Activated effector memory CD4-positive, alpha-beta T cell treated with Interleukin-2 at 50 U/mL for 16 hours (primary cell): Measurements from ENCODE around the gene PARP4.
"Not testable (repeated sequence)": the region's sequence is repeated elsewhere in the genome, so short reads cannot be mapped to it uniquely, and the experiment has no call there.

Experiments used
- DNase-seq: peaks from one replicate; pipeline ENCODE4 v3.0.0-alpha.2; 2020

The PARP4 gene

GRCh38 chr13:24505256-24505655 lies 7.3 kb downstream of the PARP4 start:
- no peak for DNase-seq

GRCh38 chr13:24503379-24503696 lies 9.2 kb downstream of the PARP4 start:
- no peak for DNase-seq

GRCh38 chr13:24502533-24503378 lies 9.8 kb downstream of the PARP4 start:
- DNase-seq: no peak

- DNase-seq: no peak
These were observed 11.6 kb downstream of the PARP4 start for GRCh38 chr13:24500977-24501376.

GRCh38 chr13:24497742-24498141 lies 14.8 kb downstream of the PARP4 start:
- no peak for DNase-seq

GRCh38 chr13:24496295-24496694 lies 16.3 kb downstream of the PARP4 start:
- not testable (repeated sequence) for DNase-seq

GRCh38 chr13:24495151-24495729 lies 17.3 kb downstream of the PARP4 start:
- no peak for DNase-seq

- no peak for DNase-seq
These were observed 19.2 kb downstream of the PARP4 start for GRCh38 chr13:24493356-24493755.

- no peak for DNase-seq
These were observed 20.7 kb downstream of the PARP4 start for GRCh38 chr13:24491845-24492244.

GRCh38 chr13:24489721-24490120 lies 22.9 kb downstream of the PARP4 start:
- DNase-seq: no peak

- not testable (repeated sequence) for DNase-seq
These were observed 24.5 kb downstream of the PARP4 start for GRCh38 chr13:24488092-24488491.

GRCh38 chr13:24486017-24486657 lies 26.4 kb downstream of the PARP4 start:
- DNase-seq: not testable (repeated sequence)

- DNase-seq: no peak
These were observed 38.9 kb downstream of the PARP4 start for GRCh38 chr13:24473686-24474085.

GRCh38 chr13:24472129-24472528 lies 40.4 kb downstream of the PARP4 start:
- DNase-seq: not testable (repeated sequence)

GRCh38 chr13:24463078-24463477 lies 49.5 kb downstream of the PARP4 start:
- no peak for DNase-seq

GRCh38 chr13:24460256-24460655 lies 52.3 kb downstream of the PARP4 start:
- no peak for DNase-seq

GRCh38 chr13:24459726-24460125 lies 52.9 kb downstream of the PARP4 start:
- no peak for DNase-seq

GRCh38 chr13:24459234-24459633 lies 53.3 kb downstream of the PARP4 start:
- DNase-seq: no peak

- DNase-seq: no peak
These were observed 53.8 kb downstream of the PARP4 start for GRCh38 chr13:24458736-24459135.

- no peak for DNase-seq
These were observed 56.2 kb downstream of the PARP4 start for GRCh38 chr13:24456396-24456795.

GRCh38 chr13:24454056-24454455 lies 58.5 kb downstream of the PARP4 start:
- no peak for DNase-seq

- DNase-seq: no peak
These were observed 60.5 kb downstream of the PARP4 start for GRCh38 chr13:24452044-24452443.

- DNase-seq: no peak
These were observed 62.0 kb downstream of the PARP4 start for GRCh38 chr13:24450530-24450929.

- not testable (repeated sequence) for DNase-seq
These were observed 67.7 kb downstream of the PARP4 start for GRCh38 chr13:24444851-24445250.
